Esophagus (tissue), 2 donors: ENCODE data around the gene PPP1CA. TPM values are rescaled to one million over a fixed set of nuclear protein-coding genes. Genes with fewer than 3 reads are reported as not detected.

ENCODE experiments used
- H3K27ac ChIP-seq, 2 donors: one replicate each; pipeline ENCODE4 v1.5.1; 2013; ENCODE audit warnings: low read depth in 2 of 2, mild to moderate bottlenecking in 2 of 2, inconsistent platforms in 1 of 2, low read length in 1 of 2, moderate library complexity in 1 of 2
- H3K27me3 ChIP-seq, 2 donors: one replicate each; pipeline ENCODE4 v1.6.1; 2013; ENCODE audit warnings: low read length in 2 of 2, control low read depth in 1 of 2, mild to moderate bottlenecking in 1 of 2; ENCODE audit not compliant: insufficient read depth in 2 of 2, control insufficient read depth in 1 of 2
- H3K36me3 ChIP-seq, 2 donors: one replicate each; pipeline ENCODE4 v1.6.1; 2013; ENCODE audit warnings: low read length in 1 of 2; ENCODE audit not compliant: control insufficient read depth in 2 of 2, insufficient read depth in 2 of 2
- H3K4me1 ChIP-seq, 2 donors: one replicate each; pipeline ENCODE4 v1.6.1; 2013; ENCODE audit warnings: low read length in 1 of 2; ENCODE audit not compliant: control insufficient read depth in 2 of 2, insufficient read depth in 2 of 2
- H3K4me3 ChIP-seq, 2 donors: one replicate each; pipeline ENCODE4 v1.5.1; 2013; ENCODE audit warnings: low read length in 2 of 2, mild to moderate bottlenecking in 2 of 2, low read depth in 1 of 2, moderate library complexity in 1 of 2
- H3K9me3 ChIP-seq, 2 donors: one replicate each; pipeline ENCODE4 v1.6.1; 2013; ENCODE audit warnings: mild to moderate bottlenecking in 2 of 2, low read depth in 1 of 2, low read length in 1 of 2, moderate library complexity in 1 of 2; ENCODE audit not compliant: control insufficient read depth in 2 of 2, insufficient read depth in 1 of 2
- WGBS, 2 donors: extraction: QIAGEN DNeasy Blood & Tissue Kit; methylation state at CpG; one replicate each; pipeline ENCODE4 v1.1.7; 2013; 5-methylcytosine and 5-hydroxymethylcytosine counted together
- polyA plus RNA-seq, 2 donors: library from polyadenylated mRNA; stranded (reverse); fragments of 200-250 nt; gene quantifications; one replicate each; pipeline ENCODE4 v1.2.3, GENCODE V29; 2013
- donor health status: healthy with polysubstance abuse.
- donor health status: Bipolar disorder and iron deficiency.

Gene PPP1CA
- polyA plus RNA-seq, 2 donors, result 105 to 149 TPM

DNA sequence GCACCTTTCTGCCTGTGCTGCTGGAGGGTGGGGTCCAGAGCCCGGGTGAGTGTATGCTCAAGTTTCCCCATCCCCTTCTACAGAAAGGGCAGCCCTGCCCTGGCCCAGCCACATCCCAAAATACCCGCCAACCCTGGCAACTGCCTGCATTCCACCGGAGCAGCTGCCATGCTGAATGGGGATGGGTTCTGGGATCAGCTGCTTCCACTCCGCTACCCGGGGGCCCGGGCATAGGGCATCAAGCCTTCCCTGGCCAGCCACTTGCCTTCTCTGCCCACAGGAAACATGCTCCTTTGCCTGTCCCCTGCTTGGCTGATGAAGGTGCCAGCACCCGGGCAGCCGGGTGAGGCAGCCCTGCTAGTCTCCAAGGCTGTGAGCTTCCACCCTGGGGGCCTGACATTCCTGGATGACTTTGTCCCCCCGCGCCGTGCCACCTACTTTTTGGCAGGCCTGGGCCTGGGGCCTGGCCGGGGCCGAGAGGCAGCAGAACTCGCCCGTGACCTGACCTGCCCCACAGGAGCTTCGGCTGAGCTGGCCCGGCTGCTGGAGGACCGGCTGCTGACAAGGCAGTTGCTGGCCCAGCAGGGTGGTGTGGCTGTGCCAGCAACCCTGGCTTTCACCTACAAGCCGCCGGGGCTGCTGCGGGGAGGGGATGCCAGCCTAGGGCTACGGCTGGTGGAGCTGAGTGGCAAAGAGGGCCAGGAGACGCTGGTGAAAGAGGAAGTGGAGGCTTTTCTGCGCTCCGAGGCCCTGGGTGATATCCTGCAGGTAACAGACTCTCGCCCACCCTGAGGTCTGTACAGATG is 17.0 kb upstream of the PPP1CA start:
- Histone ChIP-seq H3K4me3 (no peak overlapping the region), H3K4me1 (peaks cover 14 to 34% of the 10 kb centered on the region in 2 donors), H3K36me3 (no peaks in the 10 kb centered on the region), H3K27me3 (no peaks in the 10 kb centered on the region), H3K27ac (peak overlapping the region; percentile 27 to 56), H3K9me3 (no peaks in the 10 kb centered on the region)
- WGBS, 2 donors, result 42 to 50% methylated on average over 26 of the region's 26 CpGs

DNA sequence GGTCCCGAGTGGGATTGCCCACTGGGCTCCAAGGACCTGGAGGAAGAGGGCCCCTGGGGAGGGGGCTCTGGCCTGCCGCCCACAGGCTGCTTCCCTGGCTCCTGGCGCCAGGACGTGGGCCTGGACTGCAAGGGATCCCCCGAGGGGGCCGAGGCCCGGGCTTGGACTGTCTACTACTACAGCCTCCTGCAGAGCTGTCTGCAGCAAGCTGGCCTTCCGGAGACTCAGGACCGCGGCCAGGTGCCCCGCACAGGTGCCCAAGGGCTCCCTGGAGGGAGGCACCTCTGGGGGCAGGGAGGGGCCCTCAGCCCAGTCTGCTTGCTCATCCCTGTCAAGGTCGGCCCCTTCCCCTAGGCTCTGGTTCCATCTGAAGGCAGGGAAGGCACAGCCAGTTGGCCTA is 15.8 kb upstream of the PPP1CA start:
- H3K4me1 ChIP-seq, result peaks cover 14 to 34% of the 10 kb centered on the region in 2 donors
- H3K9me3 ChIP-seq, result no peaks in the 10 kb centered on the region
- H3K27ac ChIP-seq, result peak overlapping the region in 1 of 2 donors; percentile 38
- no peak overlapping the region for H3K4me3 ChIP-seq
- H3K27me3 ChIP-seq, result no peaks in the 10 kb centered on the region
- H3K36me3 ChIP-seq, result no peaks in the 10 kb centered on the region
- 73 to 78% methylated on average over 12 of the region's 12 CpGs for WGBS, 2 donors

DNA sequence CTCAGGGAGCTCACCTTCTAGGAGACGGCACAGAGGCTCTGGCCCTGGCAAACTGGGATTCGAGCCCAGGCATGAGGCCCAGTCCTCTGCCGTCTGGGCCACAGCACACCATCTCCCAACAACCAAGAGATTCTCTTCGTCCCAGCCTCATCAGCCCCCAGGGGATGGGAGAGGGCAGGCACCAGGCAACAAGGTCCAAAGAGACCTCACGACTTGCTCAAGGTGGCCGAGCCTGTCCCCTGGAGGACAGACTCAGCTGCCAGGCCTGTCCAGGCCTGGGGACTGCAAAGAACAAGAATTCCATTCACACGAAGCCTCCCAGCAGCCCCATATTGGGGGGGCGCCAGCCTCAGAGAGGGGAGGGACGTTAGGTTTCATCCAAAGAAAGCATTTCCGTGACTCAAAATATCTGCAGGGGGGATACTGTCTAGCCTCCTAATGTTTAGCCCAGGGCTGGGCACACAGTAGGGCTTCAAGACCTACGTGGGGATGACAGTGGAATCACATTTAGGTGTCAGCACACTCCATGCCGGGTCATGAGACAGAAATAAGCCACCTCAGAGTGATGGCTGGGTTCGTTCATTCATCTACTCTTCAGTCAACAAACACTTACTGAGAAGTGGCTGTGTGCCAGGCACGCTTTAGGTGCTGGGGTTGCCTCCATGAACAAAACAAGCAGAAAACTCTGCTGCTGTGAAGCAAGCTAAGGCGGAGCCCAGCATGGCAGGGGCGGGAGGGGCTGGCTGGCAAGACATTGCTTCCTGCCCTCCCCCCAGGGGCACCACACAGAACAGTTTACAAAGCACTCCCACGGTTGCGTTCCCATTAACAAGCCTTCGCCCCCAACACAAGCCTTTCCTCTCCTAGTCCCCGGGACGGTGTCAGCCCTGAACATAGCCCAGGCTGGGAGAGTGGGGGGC is 15.0 kb upstream of the PPP1CA start:
- WGBS, 2 donors, result 38 to 49% methylated on average over 21 of the region's 21 CpGs
- no peak overlapping the region for H3K4me3 ChIP-seq
- no peaks in the 10 kb centered on the region for H3K36me3 ChIP-seq
- no peaks in the 10 kb centered on the region for H3K27me3 ChIP-seq
- H3K4me1 ChIP-seq, result peaks cover 14 to 34% of the 10 kb centered on the region in 2 donors
- no peaks in the 10 kb centered on the region for H3K9me3 ChIP-seq
- H3K27ac ChIP-seq, result peak overlapping the region in 1 of 2 donors; percentile 38

DNA sequence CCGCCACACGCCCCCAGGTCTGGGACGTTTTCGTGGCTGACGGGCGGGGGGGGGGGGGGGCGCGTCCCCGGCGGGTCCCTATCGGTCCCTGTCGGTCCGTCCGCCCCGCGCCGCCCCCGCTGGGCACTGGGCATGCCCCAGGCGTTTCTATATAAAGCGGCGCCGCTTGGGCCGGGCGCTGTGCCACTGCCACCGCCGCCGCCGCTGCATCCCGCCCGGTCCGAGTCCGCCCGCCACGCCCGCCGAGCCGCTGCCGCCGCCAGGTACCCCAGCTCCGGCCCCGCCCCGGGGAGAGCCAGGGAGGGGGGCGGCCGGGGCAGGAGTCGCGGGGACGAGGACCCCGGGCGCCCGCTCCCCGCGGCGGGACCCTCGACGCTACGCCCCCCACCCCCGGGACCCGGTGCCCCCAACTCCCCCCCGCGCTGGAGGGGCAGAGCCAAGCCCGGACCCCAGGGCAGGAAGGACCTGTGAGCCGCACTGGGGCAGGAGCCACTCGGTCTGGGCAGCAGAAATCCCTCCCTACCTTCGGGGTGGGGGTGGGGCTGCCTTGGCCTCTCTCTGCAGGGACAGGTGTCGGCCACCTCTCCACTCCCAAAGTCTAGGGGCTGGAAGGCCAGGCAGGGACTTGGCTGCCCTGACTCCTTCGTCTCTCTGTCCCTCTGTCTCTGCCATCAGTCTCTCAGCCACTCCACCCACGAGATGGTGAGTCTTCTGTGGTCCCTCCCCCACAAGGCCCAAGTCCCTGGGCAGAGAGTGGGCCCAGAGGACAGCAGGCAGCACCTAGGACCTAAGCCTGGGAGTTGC is 14.0 kb upstream of the PPP1CA start, which contains the start of gene CARNS1:
Gene CARNS1, plus strand, starts transcription at position 178 of the 804 bp plus-strand sequence. Its CDS starts 522 bp downstream, at position 700.
- Histone ChIP-seq H3K27ac (peak within 1 kb of the TSS in 1 of 2 donors; percentile 9), H3K27me3 (no peaks in the 10 kb centered on the region), H3K4me1 (peaks cover 14 to 34% of the 10 kb centered on the region in 2 donors), H3K4me3 (peak within 1 kb of the TSS; percentile 13 to 21), H3K36me3 (no peaks in the 10 kb centered on the region), H3K9me3 (no peaks in the 10 kb centered on the region)
- 5 to 11% methylated on average over 37 to 67 of the region's 67 CpGs for WGBS, 2 donors

DNA sequence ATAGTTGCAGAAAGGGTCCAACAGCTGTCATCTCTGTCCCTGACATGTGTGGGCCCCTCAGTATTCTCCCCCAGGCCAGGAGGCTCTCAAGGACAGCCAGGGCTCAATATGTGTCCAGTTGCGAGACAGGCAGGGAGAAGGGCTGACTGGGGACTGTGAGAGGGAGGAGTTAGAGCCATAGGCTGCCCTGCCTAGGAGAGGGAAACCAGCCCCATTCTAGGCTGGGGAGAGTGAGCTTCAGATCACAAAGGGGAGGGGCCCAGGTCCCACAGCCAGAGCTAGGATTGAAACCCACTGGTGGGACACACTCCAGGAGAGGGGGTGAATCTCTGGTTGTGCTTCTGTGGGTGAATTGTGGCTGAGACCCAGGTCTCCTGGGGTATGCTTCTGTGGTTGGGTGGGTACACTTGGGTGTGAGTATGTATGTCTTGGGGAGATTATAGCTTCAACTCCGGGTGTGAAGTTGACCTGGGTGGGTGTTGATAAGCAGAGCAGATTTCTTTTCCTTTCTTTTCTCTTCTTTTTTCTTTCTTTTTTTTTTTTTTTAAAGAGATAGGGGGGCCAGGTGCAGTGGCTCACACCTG is 11.7 kb upstream of the PPP1CA start:
- 63 to 70% methylated on average over 2 of the region's 2 CpGs for WGBS, 2 donors
- Histone ChIP-seq H3K9me3 (no peaks in the 10 kb centered on the region), H3K27me3 (no peaks in the 10 kb centered on the region), H3K4me1 (peaks cover 10 to 16% of the 10 kb centered on the region in 2 donors), H3K36me3 (no peaks in the 10 kb centered on the region), H3K27ac (no peak overlapping the region), H3K4me3 (no peak overlapping the region)

DNA sequence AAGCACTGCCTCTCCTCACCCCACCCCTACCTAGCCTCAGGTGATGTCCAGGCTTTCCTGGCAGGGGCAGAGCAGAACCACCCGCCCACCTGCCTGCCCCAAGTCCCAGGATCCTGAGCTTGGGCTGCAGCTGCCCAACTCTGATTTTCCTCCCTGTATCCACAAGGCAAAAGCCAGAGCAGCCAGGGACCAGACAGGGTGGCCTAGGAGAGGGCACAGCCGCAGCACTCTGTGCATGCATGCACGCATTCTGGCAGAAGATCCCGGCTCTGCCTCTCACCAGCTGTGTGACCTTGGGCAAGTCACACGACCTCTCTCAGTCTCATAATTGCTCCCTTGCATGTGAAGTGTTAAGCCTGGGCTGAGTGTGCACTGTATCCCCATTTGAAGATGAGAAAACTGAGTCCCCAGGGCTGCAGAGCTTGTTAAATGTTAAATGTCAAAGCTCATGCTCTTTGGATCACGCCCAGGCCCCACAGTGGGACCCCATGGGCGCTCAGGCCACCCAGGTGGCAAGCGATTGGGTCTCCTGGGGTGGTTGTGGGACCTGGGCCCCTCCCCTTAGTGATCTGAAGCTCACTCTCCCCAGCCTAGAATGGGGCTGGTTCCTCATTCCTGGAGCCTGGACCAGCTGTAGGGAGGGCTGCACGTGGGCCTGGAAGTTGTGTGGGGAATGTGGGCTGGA is 11.0 kb upstream of the PPP1CA start:
- no peaks in the 10 kb centered on the region for H3K36me3 ChIP-seq
- no peak overlapping the region for H3K27ac ChIP-seq
- H3K4me3 ChIP-seq, result no peak overlapping the region
- WGBS, 2 donors, result 62 to 63% methylated on average over 9 of the region's 9 CpGs
- no peaks in the 10 kb centered on the region for H3K27me3 ChIP-seq
- H3K4me1 ChIP-seq, result peaks cover 10 to 14% of the 10 kb centered on the region in 2 donors
- no peaks in the 10 kb centered on the region for H3K9me3 ChIP-seq

DNA sequence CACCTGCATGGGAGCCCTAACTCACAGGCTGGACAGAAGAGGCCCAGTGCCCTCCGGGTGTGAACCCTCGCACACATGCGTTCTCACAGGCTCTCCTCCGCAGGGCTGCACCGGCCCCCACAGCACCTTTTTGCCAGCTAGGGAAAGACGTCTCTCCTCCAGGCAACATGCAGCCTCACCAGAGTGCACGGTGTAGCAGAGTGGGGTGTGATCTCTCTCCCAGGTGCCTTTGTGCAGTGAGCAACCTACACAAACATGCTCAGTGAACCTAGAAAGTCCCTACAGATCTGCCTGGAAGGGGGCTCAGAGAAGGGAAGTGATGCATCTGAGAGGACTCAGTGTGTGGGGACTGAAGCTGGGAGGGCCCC is 10.1 kb upstream of the PPP1CA start:
- WGBS, 2 donors, result 63 to 64% methylated on average over 7 of the region's 7 CpGs
- Histone ChIP-seq H3K36me3 (no peaks in the 10 kb centered on the region), H3K27me3 (no peaks in the 10 kb centered on the region), H3K9me3 (no peaks in the 10 kb centered on the region), H3K4me3 (no peak overlapping the region), H3K27ac (no peak overlapping the region), H3K4me1 (peaks cover 10 to 12% of the 10 kb centered on the region in 2 donors)

DNA sequence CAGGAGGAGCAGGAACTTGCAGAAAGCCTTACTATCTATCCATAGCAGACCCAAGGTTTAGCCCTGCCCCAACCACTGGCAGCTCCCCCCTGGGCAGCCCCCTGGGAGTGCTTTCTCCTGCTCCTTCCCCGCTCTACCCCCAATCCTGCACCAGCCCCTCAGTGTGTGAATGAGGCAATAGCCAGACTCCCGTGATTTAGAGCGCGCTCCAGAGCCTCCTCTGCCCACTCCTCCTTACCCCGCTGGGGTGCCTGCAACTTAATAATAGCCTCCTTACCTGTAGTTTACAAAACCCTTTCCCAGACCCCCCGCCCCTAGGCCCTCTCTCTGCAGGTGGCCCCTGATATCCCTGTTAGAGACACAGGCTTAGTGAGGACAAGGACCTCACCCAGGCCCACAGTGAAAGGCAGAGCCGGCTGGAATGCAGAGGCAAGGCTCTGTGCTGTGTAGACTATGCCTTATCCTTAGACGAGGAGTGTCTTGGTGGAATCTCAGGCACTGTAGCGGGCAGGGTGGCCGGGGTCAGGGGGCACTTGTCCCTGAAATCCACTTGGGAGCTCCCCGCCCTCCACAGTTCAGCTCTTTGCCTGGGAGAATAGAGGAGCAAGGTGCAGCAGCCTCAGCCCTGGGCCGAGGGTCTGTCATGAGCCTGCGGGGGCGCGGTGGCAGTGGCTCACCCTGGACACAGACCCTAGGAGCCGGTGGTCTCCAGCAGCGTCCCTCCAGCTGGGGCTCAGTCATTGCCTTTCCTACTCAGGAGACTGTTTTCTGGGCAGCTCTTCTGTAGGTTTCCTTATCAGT is 9.5 kb upstream of the PPP1CA start:
- Histone ChIP-seq H3K27ac (no peak overlapping the region), H3K4me1 (peaks cover 7 to 12% of the 10 kb centered on the region in 2 donors), H3K9me3 (no peaks in the 10 kb centered on the region), H3K36me3 (no peaks in the 10 kb centered on the region), H3K4me3 (no peak overlapping the region), H3K27me3 (no peaks in the 10 kb centered on the region)
- 80 to 84% methylated on average over 17 of the region's 17 CpGs for WGBS, 2 donors
